Endothelial cell of umbilical vein (primary cell): ENCODE results near the gene EVC2. TPM values are rescaled to one million over a fixed set of nuclear protein-coding genes. Genes with fewer than 3 reads are reported as not detected.

Experiments used
- BruUV-seq: library from RNA; stranded (reverse); fragments of 400-500 nt; replicated peaks from 2 replicates; lab custom pipeline; 2021; lab: Mats Ljungman, UMichigan
- CTCF ChIA-PET: fragments of 300-600, 350-600 bp; sonication (Branson Sonifier 250); formaldehyde crosslinking; loops from one replicate; lab custom pipeline; 2021; ENCODE audit warnings: antibody characterized with exemption, inconsistent platforms; lab: Charles Lee
- POLR2A ChIA-PET: fragments of 300-600, 350-600 bp; sonication (Branson Sonifier 250); formaldehyde crosslinking; loops from one replicate; lab custom pipeline; 2021; ENCODE audit warnings: antibody characterized with exemption, inconsistent platforms; lab: Charles Lee
- DNase-seq: peaks from one replicate; pipeline ENCODE4 v3.0.0-alpha.2; 2011; ENCODE audit warnings: low read depth, low spot score
- FAIRE-seq: peaks from 2 replicates; lab custom pipeline; 2011; peaks lifted over from hg19 to GRCh38; lab: Jason Lieb, UNC
- H2AFZ ChIP-seq: 2 replicates; pipeline ENCODE4 v1.6.0; 2012; ENCODE audit warnings: low read depth, low read length, control low read depth, inconsistent platforms
- H3K27ac ChIP-seq: 2 replicates; pipeline ENCODE4 v1.5.1; 2011; ENCODE audit warnings: low read depth, mild to moderate bottlenecking, control low read depth, low read length, moderate library complexity; ENCODE audit not compliant: insufficient read depth
- H3K27me3 ChIP-seq, 2 experiments: 2 replicates each; pipeline versions ENCODE4 v1.6.0 to v1.6.1; 2011; ENCODE audit warnings: low read length in 2 of 2, mixed read lengths in 1 of 2; ENCODE audit not compliant: control insufficient read depth in 2 of 2, insufficient read depth in 2 of 2
- H3K36me3 ChIP-seq, 2 experiments: 2 replicates in 1 of 2; 3 replicates in 1 of 2; pipeline ENCODE4 v1.5.1; 2011; ENCODE audit warnings: low read length in 2 of 2, mild to moderate bottlenecking in 1 of 2, moderate library complexity in 1 of 2; ENCODE audit not compliant: control insufficient read depth in 2 of 2, insufficient read depth in 2 of 2; ENCODE audit errors: extremely low read depth in 1 of 2
- H3K4me1 ChIP-seq: 3 replicates; pipeline ENCODE4 v1.5.1; 2011; ENCODE audit warnings: mild to moderate bottlenecking, low read length; ENCODE audit not compliant: control insufficient read depth, insufficient read depth; ENCODE audit errors: extremely low read depth
- H3K4me2 ChIP-seq: 2 replicates; pipeline ENCODE4 v1.6.1; 2011; ENCODE audit warnings: low read length, control low read depth, mixed read lengths; ENCODE audit not compliant: insufficient read depth
- H3K4me3 ChIP-seq, 3 experiments: fragments of 200-600 bp in 1 of 3; sonication (generic), shearing (Covaris generic) in 1 of 3; replicated peaks in 1 of 3; 2 replicates each; pipeline ENCODE4 v1.5.1; 2011 to 2016; ENCODE audit warnings: control low read depth in 3 of 3, low read length in 3 of 3, mild to moderate bottlenecking in 2 of 3, inconsistent platforms in 1 of 3, low read depth in 1 of 3, moderate library complexity in 1 of 3; ENCODE audit not compliant: insufficient read depth in 1 of 3
- H3K79me2 ChIP-seq: 2 replicates; pipeline ENCODE4 v1.6.0; 2012; ENCODE audit warnings: low read length, inconsistent platforms; ENCODE audit not compliant: control insufficient read depth, insufficient read depth
- H3K9ac ChIP-seq: replicated peaks from 2 replicates; pipeline ENCODE3; 2011; ENCODE audit warnings: low read length, control low read depth; ENCODE audit not compliant: insufficient read depth; ENCODE audit errors: extremely low read depth
- H3K9me1 ChIP-seq: replicated peaks from 3 replicates; pipeline ENCODE4 v1.6.0; 2011; ENCODE audit warnings: mild to moderate bottlenecking, low read length; ENCODE audit not compliant: control insufficient read depth, insufficient read depth; ENCODE audit errors: extremely low read depth
- H3K9me3 ChIP-seq: replicated peaks from 2 replicates; pipeline ENCODE4 v1.5.1; 2012; ENCODE audit warnings: low read length, inconsistent platforms; ENCODE audit not compliant: control insufficient read depth, insufficient read depth
- H4K20me1 ChIP-seq: replicated peaks from 2 replicates; pipeline ENCODE3; 2011; ENCODE audit warnings: mild to moderate bottlenecking, low read length; ENCODE audit not compliant: control insufficient read depth, insufficient read depth; ENCODE audit errors: extremely low read depth
- CTCF ChIP-seq, 2 donors: IDR thresholded peaks; 1 replicate in 1 of 2; 2 replicates in 1 of 2; pipeline ENCODE4 v1.5.1; 2011; ENCODE audit warnings: low read length in 2 of 2, mild to moderate bottlenecking in 2 of 2, moderate library complexity in 2 of 2, control low read depth in 1 of 2, inconsistent platforms in 1 of 2, low read depth in 1 of 2; ENCODE audit not compliant: insufficient read depth in 1 of 2; ENCODE audit errors: extremely low read depth in 1 of 2
- EZH2 ChIP-seq: IDR thresholded peaks from 2 replicates; pipeline ENCODE4 v1.6.1; 2012; ENCODE audit warnings: borderline replicate concordance, low read depth, mild to moderate bottlenecking, moderate library complexity, low read length, inconsistent platforms; ENCODE audit not compliant: severe bottlenecking
- FOS ChIP-seq: IDR thresholded peaks from 2 replicates; pipeline ENCODE4 v1.6.1; 2011; ENCODE audit warnings: mild to moderate bottlenecking, low read length, moderate library complexity, borderline replicate concordance; ENCODE audit not compliant: insufficient read depth
- GATA2 ChIP-seq: IDR thresholded peaks from 2 replicates; pipeline ENCODE4 v1.7.0; 2011; ENCODE audit warnings: low read depth, mild to moderate bottlenecking, moderate library complexity, mixed read lengths, low read length; ENCODE audit not compliant: insufficient read length, insufficient read depth
- JUN ChIP-seq: IDR thresholded peaks from 2 replicates; pipeline ENCODE4 v1.6.1; 2011; ENCODE audit warnings: borderline replicate concordance, low read depth; ENCODE audit not compliant: insufficient read length, insufficient read depth
- MAX ChIP-seq: IDR thresholded peaks from 2 replicates; pipeline ENCODE4 v1.6.1; 2011; ENCODE audit not compliant: insufficient read depth, insufficient read length
- MYC ChIP-seq: IDR thresholded peaks from one replicate; pipeline ENCODE4 v1.6.1; 2011; ENCODE audit warnings: mild to moderate bottlenecking, low read depth, low read length
- POLR2A ChIP-seq: IDR thresholded peaks from 2 replicates; pipeline ENCODE4 v1.6.1; 2012; ENCODE audit warnings: low read depth, mild to moderate bottlenecking, control low read depth, low read length
- POLR2AphosphoS5 ChIP-seq: IDR thresholded peaks from 2 replicates; pipeline ENCODE4 v1.6.1; 2012; ENCODE audit warnings: low read depth, mild to moderate bottlenecking, control low read depth, low read length, moderate library complexity; ENCODE audit not compliant: insufficient read depth
- dilution Hi-C: fragments of 300-500 bp; cut with MboI; formaldehyde crosslinking; loops from one replicate; pipeline ENCODE4 v1.15.0; 2019; ENCODE audit warnings: low sequenced_read_pairs; ENCODE audit not compliant: extremely low pct_ligation_motif_present
- intact Hi-C: fragments of 100-400 bp; cut with micrococcal nuclease; formaldehyde crosslinking; loops from one replicate; pipeline ENCODE4 v1.10.0; 2022
- polyA plus RNA-seq, 4 experiments: library from polyadenylated mRNA; depleted of rRNA in 3 of 4; stranded (reverse) in 3 of 4; unstranded in 1 of 4; fragments of >200 nt; gene quantifications; 2 replicates each; pipeline versions ENCODE4 v1.2.1 to v1.2.3, GENCODE V29; 2011 to 2012; ENCODE audit warnings: missing spikeins in 1 of 4
- total RNA-seq: library from RNA; stranded (reverse); gene quantifications from 2 replicates; pipeline ENCODE4 v1.2.3, GENCODE V29; 2021

The EVC2 gene
- total and polyA plus RNA-seq, 2 donors (not counting 3 experiments of a cell fraction or from before 2014, with no cell fraction given), result 1.7 to 8.8 TPM

- ChIA-PET POLR2A (no interaction called here), CTCF (no interaction called here)
- Histone ChIP-seq H3K27ac (no peak overlapping the region), H3K9me1 (no peaks in the 10 kb centered on the region), H3K9ac (no peak overlapping the region), H3K79me2 (no peaks in the 10 kb centered on the region), H3K27me3 (no peaks in the 10 kb centered on the region), H2AFZ (no peak overlapping the region), H3K36me3 (peaks cover 6 to 23% of the 10 kb centered on the region in 2 experiments), H3K9me3 (no peaks in the 10 kb centered on the region), H4K20me1 (no peaks in the 10 kb centered on the region), H3K4me1 (no peaks in the 10 kb centered on the region), H3K4me3 (no peak overlapping the region), H3K4me2 (no peak overlapping the region)
- BruUV-seq, result no TSS peak
- no peak for TF ChIP-seq CTCF (IDR thresholded peaks at IDR 0.05; ENCODE audit: extremely low read depth in 1 of 2, insufficient read depth in 1 of 2, low read depth in 1 of 2, low read length in 2 of 2)
- TF ChIP-seq GATA2, result no peak
- no peak for TF ChIP-seq JUN
- TF ChIP-seq MYC, result no peak
- TF ChIP-seq POLR2A, result no peak
- no peak for TF ChIP-seq POLR2AphosphoS5
- no peak for TF ChIP-seq EZH2
- no peak for TF ChIP-seq FOS
- TF ChIP-seq MAX, result no peak
- dilution Hi-C loops, result no loop called here
- FAIRE-seq, result no peak
- intact Hi-C loops, result no loop called here
- DNase-seq, result no peak
Observed at GRCh38 chr4:5732158-5732557, 23.8 kb upstream of the EVC2 start.
